OCI-M2 (cell line): ENCODE data around the gene UBE2J2.

ENCODE experiments used
- DNase-seq: peaks from one replicate; lab custom pipeline; 2025; ENCODE audit not compliant: unreplicated experiment; lab: John Stamatoyannopoulos, UW

Gene UBE2J2

GRCh38 chr1:1281533-1282321, 8.1 kb upstream of the UBE2J2 start:
- DNase-seq, result no peak

DNA sequence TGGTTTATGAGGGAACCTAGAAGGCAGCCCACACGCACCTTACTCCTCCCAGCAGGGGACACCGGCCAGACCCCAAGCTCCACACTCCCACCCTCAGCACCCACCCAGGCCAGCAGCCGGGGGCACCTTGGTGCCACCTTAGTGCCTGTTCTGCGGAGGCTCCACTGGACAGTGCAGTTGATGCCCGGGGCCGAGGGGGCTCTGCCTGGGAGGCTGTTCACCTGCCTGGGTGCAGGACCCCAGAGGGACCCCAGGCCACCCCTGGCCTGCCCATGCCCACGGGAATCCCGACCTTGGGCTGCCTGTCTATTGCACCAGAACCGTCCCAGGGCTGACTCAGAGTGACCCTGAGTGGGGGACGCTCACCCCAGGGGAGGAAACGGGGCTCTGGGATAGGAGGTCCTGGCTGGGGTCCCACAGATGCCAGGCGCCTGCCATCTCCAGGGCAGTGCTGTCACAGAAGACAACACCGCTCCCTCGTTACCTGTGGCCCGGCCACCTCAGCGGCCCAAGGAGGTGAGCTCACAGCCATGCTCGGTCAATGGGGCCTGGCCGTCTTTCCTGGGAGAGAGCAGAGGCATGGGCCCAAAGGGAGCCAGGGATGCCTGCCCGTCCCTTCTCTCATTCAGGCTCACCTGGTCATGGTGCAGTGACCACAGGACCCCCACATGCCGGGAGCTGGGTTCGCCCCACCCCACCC, 7.3 kb upstream of the UBE2J2 start:
- no peak for DNase-seq

- no peak for DNase-seq
These were observed 5.4 kb upstream of the UBE2J2 start for GRCh38 chr1:1279028-1279427.

DNA sequence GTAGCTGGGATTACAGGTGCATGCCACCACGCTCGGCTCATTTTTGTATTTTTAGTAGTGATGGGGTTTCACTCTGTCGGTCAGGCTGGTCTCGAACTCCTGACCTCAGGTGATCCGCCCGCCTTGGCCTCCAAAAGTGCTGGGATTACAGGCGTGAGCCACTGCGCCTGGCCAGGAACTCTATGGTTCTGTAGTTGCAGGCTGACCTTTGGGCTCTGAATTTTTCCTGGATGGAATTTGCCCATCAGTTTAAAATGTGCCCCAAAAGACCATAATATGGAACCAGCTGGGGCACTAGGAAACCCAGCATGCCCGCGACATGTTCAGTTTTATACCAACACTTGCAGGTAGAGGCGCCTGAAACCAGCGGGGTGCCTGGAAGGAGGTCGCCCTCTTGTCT, 5.0 kb upstream of the UBE2J2 start:
- no peak for DNase-seq

GRCh38 chr1:1275836-1276235, 2.2 kb upstream of the UBE2J2 start:
- no peak for DNase-seq

GRCh38 chr1:1274931-1275431, 1.3 kb upstream of the UBE2J2 start:
- DNase-seq, result no peak

DNA sequence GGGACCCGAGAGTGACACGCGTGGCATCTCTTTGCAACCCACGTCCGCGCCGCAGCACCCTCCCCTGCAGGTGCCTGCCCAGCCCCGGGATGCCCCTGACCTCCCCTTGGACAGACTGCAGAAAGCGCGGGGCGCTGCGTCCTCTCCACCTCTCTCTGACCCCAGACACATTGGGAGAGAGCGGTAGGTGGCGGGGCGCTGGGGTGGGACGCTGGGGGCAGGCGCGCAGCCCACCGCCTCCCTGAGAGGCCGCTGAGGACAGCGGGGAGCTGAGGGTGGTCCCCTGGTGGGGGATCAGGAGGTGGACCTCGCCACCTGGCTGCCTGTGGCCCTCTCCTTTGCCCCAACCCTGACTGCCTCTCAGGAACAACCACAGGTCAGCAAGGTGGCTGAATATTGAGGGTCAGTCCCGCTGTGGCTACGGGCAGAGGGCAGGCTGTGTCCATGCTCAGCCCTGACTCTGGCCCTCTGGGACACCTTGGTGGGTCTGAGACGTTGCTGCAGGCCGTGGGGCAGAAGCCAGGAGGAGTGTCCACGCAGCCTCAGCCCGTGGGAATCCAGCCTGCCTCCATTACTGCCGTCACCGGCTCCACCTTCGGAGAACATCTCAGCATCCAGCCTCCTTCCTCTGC, 761 bp upstream of the UBE2J2 start:
- no peak for DNase-seq

DNA sequence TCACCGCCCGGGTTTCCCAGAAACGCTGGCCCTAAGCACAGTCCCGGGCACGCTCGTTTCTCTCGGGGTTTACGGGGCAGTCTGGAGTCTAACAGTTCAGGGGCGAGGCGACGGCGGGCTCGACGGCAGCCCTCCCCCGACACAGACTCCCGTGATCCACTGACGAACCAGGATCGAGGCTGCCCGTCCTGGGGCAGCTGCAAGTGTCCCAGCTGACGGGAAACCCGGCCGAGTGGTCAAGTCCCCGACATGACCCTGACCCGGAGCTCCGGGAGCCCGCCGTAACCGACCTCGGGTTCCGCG, 494 bp downstream of the UBE2J2 start:
- no peak for DNase-seq

- no peak for DNase-seq
These were observed 1.1 kb downstream of the UBE2J2 start for GRCh38 chr1:1272341-1273208.

- no peak for DNase-seq
These were observed 2.8 kb downstream of the UBE2J2 start for GRCh38 chr1:1270813-1271212.

GRCh38 chr1:1268284-1268682, 5.4 kb downstream of the UBE2J2 start:
- DNase-seq, result no peak

DNA sequence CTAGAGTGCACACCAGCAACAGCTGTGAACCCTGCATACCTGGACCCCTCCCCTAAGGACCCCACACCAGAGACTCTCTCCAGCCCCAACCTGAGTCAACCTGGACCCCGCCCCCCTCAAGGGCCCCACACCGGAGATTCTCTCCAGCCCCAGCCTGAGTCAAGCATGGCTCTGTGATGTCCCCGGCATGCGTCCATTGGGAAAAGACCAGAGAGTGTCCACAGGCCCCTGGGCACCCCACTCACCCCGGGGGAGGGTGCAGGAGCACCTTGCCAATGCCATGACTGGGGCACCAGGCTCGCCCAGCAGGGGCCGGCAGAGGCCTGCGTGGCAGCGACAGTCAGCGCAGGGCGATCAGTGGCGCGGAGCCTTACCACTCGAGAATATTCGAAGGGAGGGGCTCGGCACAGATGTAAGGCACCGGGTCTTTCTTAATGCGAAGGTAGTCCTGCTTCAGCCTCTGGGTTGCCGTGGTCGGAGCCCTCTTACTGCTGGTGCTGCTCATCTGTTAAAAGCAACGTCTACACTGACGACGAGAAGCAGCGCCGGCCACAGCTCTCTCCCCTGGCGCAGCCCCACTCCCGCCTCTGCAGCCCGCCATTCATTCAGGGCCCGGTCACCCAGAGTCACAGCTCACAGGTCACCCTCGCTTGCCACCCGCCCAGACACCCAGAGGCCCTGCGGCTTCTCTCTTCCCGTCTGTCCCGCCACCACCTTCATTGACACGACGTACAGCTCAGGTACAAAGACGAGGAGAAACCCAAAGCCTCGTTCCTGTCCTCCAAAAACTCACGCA, 6.0 kb downstream of the UBE2J2 start:
- no peak for DNase-seq

DNA sequence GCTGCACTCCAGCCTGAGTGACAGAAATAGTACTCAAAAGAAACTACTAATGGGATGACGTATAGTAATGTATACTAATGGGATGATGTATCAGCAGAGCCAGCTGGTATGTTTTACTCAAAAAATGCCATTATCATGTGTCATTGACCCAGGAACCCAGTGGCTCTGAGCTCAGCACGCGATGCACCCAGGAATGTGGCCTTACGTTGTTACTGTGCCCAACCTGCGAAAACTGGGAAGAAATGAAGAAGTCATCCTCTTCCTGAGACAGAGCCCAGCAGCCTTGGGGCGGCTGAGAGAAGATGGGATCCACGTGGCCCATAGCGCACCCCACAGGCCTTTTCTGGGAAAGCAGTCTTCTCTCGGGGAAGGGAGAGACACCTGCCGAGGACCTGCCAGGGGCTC, 8.8 kb downstream of the UBE2J2 start:
- no peak for DNase-seq

GRCh38 chr1:1264026-1264425, 9.6 kb downstream of the UBE2J2 start:
- no peak for DNase-seq

- DNase-seq, result no peak
These were observed 10.9 kb downstream of the UBE2J2 start for GRCh38 chr1:1262758-1263157.

DNA sequence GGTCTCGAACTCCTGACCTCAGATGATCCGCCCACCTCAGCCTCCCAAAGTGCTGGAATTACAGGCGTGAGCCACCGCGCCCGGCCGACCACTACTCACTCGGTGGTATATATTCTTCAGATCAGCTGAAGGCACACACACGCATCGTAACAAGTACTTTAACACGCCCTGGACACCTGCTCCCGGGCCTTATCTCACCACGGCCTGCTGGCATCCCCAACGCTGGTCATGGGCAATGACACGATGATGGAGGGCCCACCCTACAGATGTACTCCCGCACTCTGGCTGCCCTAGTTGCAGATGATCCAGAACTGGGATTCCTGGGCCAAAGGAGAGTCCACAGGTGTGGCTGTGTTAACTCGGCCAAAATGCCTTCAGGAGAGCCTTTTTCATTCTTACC, 11.6 kb downstream of the UBE2J2 start:
- no peak for DNase-seq

DNA sequence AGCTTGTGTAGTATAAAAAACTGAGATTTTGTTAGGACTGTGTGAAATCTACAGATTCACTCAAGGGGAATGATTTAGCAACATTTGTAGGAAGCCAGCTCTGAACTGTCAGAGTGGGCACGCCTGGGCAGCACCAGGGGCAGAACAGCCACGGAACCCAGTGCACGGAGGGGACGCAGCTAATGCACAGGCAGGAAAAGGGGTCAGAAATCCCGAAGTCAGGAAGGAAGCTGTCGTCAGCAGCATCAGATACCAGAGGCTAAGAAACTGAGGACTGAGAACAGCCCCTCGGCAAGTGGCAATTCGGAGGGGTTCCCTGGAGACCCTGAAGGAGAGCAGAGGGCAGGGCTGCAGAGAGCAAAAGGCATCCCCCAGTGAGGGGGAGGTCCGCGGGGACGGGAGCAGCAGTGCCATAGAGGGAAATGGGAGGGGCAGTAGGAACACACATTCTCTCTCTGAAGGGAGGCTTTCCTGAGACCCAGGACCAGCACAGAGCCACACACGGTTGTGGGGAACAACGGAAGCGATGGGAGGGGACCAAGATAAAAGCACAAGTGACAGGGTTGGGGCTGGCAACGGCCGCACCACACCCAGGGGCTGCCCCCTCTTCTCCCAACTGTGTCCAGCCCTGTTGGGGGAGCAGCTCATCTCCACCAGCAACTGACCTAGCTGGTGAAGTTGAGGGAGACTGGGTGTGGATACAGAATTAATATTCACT, 12.7 kb downstream of the UBE2J2 start:
- DNase-seq, result no peak

DNA sequence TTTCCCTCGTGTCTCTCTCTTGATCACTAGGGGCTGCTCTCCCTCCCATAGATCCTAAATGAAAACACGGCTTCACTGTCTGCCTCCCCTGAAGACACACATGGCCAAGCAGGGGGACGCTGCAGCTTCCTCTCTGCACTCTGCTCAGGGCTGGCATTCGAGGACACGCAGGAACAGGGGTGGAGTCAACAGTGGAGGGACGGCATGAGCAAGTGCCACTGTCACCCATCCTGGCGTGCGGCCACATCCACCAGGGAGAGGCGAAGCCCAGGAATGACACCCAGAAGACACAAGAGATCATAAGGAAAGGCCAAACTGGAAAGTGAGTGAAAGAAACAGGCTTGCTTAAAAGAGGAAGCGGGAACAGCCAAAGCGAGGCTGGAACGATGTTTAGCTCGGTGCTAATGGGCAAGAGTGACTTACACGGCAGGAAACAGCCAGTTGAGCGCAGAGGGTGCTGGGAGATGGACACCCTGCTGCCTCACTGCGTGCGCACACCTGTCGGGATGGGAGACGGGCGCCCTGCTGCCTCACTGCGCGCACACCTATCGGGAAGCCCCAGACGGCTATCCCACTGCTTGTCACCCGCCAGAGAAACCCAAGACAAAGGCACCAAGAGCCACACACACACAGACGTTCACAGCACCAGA, 13.6 kb downstream of the UBE2J2 start:
- DNase-seq, result no peak

- DNase-seq, result no peak
These were observed 14.1 kb downstream of the UBE2J2 start for GRCh38 chr1:1259540-1259939.
